ENCODE data around the gene SLC12A5.

SLC12A5 gene

GRCh38 chr20:46006022-46006705 is 22.9 kb upstream of the SLC12A5 start:
- in situ Hi-C loops (cut with MboI; ENCODE audit: low sequenced_read_pairs) = no loop called here

GRCh38 chr20:46006964-46007363 is 22.1 kb upstream of the SLC12A5 start:
- in situ Hi-C loops (cut with MboI; ENCODE audit: low sequenced_read_pairs) = no loop called here

GRCh38 chr20:46007671-46008070 is 21.3 kb upstream of the SLC12A5 start:
- in situ Hi-C loops (cut with MboI; ENCODE audit: low sequenced_read_pairs) = no loop called here

- in situ Hi-C loops (cut with MboI; ENCODE audit: low sequenced_read_pairs) = no loop called here
These were observed 19.2 kb upstream of the SLC12A5 start for GRCh38 chr20:46009816-46010215.

GRCh38 chr20:46010491-46011391 is 18.3 kb upstream of the SLC12A5 start:
- in situ Hi-C loops (cut with MboI; ENCODE audit: low sequenced_read_pairs) = no loop called here

- in situ Hi-C loops (cut with MboI; ENCODE audit: low sequenced_read_pairs) = no loop called here
These were observed 17.2 kb upstream of the SLC12A5 start for GRCh38 chr20:46011631-46012482.

GRCh38 chr20:46012921-46013320 is 16.1 kb upstream of the SLC12A5 start:
- in situ Hi-C loops (cut with MboI; ENCODE audit: low sequenced_read_pairs) = no loop called here

- in situ Hi-C loops (cut with MboI; ENCODE audit: low sequenced_read_pairs) = no loop called here
These were observed 15.6 kb upstream of the SLC12A5 start for GRCh38 chr20:46013322-46013828.

GRCh38 chr20:46013829-46014516 is 15.0 kb upstream of the SLC12A5 start:
- in situ Hi-C loops (cut with MboI; ENCODE audit: low sequenced_read_pairs) = no loop called here

- in situ Hi-C loops (cut with MboI; ENCODE audit: low sequenced_read_pairs) = no loop called here
These were observed 14.3 kb upstream of the SLC12A5 start for GRCh38 chr20:46014517-46015396.

GRCh38 chr20:46017272-46017671 is 11.7 kb upstream of the SLC12A5 start:
- in situ Hi-C loops (cut with MboI; ENCODE audit: low sequenced_read_pairs) = no loop called here

GRCh38 chr20:46018112-46018511 is 10.9 kb upstream of the SLC12A5 start:
- in situ Hi-C loops (cut with MboI; ENCODE audit: low sequenced_read_pairs) = no loop called here

GRCh38 chr20:46018611-46019010 is 10.4 kb upstream of the SLC12A5 start:
- in situ Hi-C loops (cut with MboI; ENCODE audit: low sequenced_read_pairs) = no loop called here

- in situ Hi-C loops (cut with MboI; ENCODE audit: low sequenced_read_pairs) = no loop called here
These were observed 8.5 kb upstream of the SLC12A5 start for GRCh38 chr20:46020555-46020954.

- in situ Hi-C loops (cut with MboI; ENCODE audit: low sequenced_read_pairs) = no loop called here
These were observed 7.4 kb upstream of the SLC12A5 start for GRCh38 chr20:46021361-46022359.

- in situ Hi-C loops (cut with MboI; ENCODE audit: low sequenced_read_pairs) = no loop called here
These were observed 6.4 kb upstream of the SLC12A5 start for GRCh38 chr20:46022411-46023147.

GRCh38 chr20:46023148-46023484 is 5.9 kb upstream of the SLC12A5 start:
- in situ Hi-C loops (cut with MboI; ENCODE audit: low sequenced_read_pairs) = no loop called here

GRCh38 chr20:46023999-46024398 is 5.0 kb upstream of the SLC12A5 start:
- in situ Hi-C loops (cut with MboI; ENCODE audit: low sequenced_read_pairs) = no loop called here

Measured in hTERT RPE-1 (cell line).